HG03196 (cell line): ENCODE data around the gene TMEM121.
"Not testable (repeated sequence)": the region's sequence is repeated elsewhere in the genome, so short reads cannot be mapped to it uniquely, and the experiment has no call there.

Source experiments
- ATAC-seq: cut with Tn5 transposase; IDR thresholded peaks from one replicate; pipeline ENCODE4 v1.9.1; 2021; ENCODE audit not compliant: unreplicated experiment

Gene TMEM121

GRCh38 chr14:105541218-105541875 is 15.0 kb downstream of the TMEM121 start:
- no peak for ATAC-seq

GRCh38 chr14:105545676-105546075 is 19.3 kb downstream of the TMEM121 start:
- ATAC-seq: not testable (repeated sequence)

GRCh38 chr14:105546410-105546809 is 20.0 kb downstream of the TMEM121 start:
- ATAC-seq: not testable (repeated sequence)

- not testable (repeated sequence) for ATAC-seq
These were observed 20.7 kb downstream of the TMEM121 start for GRCh38 chr14:105547072-105547471.

GRCh38 chr14:105547741-105548169 is 21.4 kb downstream of the TMEM121 start:
- no peak for ATAC-seq

- no peak for ATAC-seq
These were observed 23.1 kb downstream of the TMEM121 start for GRCh38 chr14:105549481-105549880.

- ATAC-seq: no peak
These were observed 27.6 kb downstream of the TMEM121 start for GRCh38 chr14:105554022-105554421.

GRCh38 chr14:105554523-105554922 is 28.1 kb downstream of the TMEM121 start:
- no peak for ATAC-seq

- not testable (repeated sequence) for ATAC-seq
These were observed 31.3 kb downstream of the TMEM121 start for GRCh38 chr14:105557671-105558070.

- not testable (repeated sequence) for ATAC-seq
These were observed 32.2 kb downstream of the TMEM121 start for GRCh38 chr14:105558449-105559154.

GRCh38 chr14:105559384-105560047 is 33.1 kb downstream of the TMEM121 start:
- peak; percentile 44 for ATAC-seq

- peak; percentile 46 for ATAC-seq
These were observed 33.8 kb downstream of the TMEM121 start for GRCh38 chr14:105560048-105560669.

- not testable (repeated sequence) for ATAC-seq
These were observed 35.0 kb downstream of the TMEM121 start for GRCh38 chr14:105561345-105561744.

GRCh38 chr14:105562713-105563346 is 36.4 kb downstream of the TMEM121 start:
- no peak for ATAC-seq

GRCh38 chr14:105563347-105563737 is 37.0 kb downstream of the TMEM121 start:
- no peak for ATAC-seq

- ATAC-seq: not testable (repeated sequence)
These were observed 38.2 kb downstream of the TMEM121 start for GRCh38 chr14:105564536-105564935.

- ATAC-seq: not testable (repeated sequence)
These were observed 39.0 kb downstream of the TMEM121 start for GRCh38 chr14:105565185-105565919.

GRCh38 chr14:105566248-105567163 is 40.1 kb downstream of the TMEM121 start:
- peak; percentile 36 for ATAC-seq
